GM12878 (cell line): Measurements from ENCODE around the gene EVX2. TPM values are rescaled to one million over a fixed set of nuclear protein-coding genes. Genes with fewer than 3 reads are reported as not detected.

Source experiments
- ATAC-seq: fragments of 200-7000 bp; cut with Tn5 transposase; 3 replicates; pipeline ENCODE4 v1.9.1; 2020; ENCODE audit warnings: mild to moderate bottlenecking, moderate library complexity
- BruUV-seq: library from RNA; stranded (reverse); fragments of 400-500 nt; replicated peaks from 2 replicates; lab custom pipeline; 2021; lab: Mats Ljungman, UMichigan
- CTCF ChIA-PET: fragments of 300-600 bp; sonication (Branson Sonifier 250); formaldehyde crosslinking; extraction: SDS; loops from one replicate; lab custom pipeline; 2021; ENCODE audit warnings: inconsistent platforms; lab: Yijun Ruan, JAX
- POLR2A ChIA-PET: fragments of 350-600 bp; formaldehyde crosslinking; extraction: SDS; loops from one replicate; lab custom pipeline; 2021; ENCODE audit warnings: inconsistent platforms; lab: Charles Lee
- RAD21 ChIA-PET: fragments of 300-600 bp; sonication (Branson Sonifier 250); formaldehyde crosslinking; loops from one replicate; lab custom pipeline; 2023; ENCODE audit warnings: antibody characterized with exemption; ENCODE audit not compliant: unreplicated experiment; lab: Charles Lee
- SMC1A ChIA-PET: fragments of 300-600 bp; sonication (Branson Sonifier 250); formaldehyde crosslinking; loops from one replicate; lab custom pipeline; 2023; ENCODE audit not compliant: unreplicated experiment, uncharacterized antibody; lab: Charles Lee
- DNase-seq: peaks from one replicate; pipeline ENCODE4 v3.0.0-alpha.2; 2011; ENCODE audit warnings: low read depth, low spot score
- FAIRE-seq: peaks from 3 replicates; lab custom pipeline; 2011; peaks lifted over from hg19 to GRCh38; lab: Jason Lieb, UNC
- H2AFZ ChIP-seq: 2 replicates; pipeline ENCODE4 v1.6.0; 2011; ENCODE audit warnings: low read depth, low read length, control low read depth; ENCODE audit not compliant: control insufficient read depth
- H3K27ac ChIP-seq: 2 replicates; pipeline ENCODE4 v1.5.1; 2011; ENCODE audit warnings: control low read depth; ENCODE audit not compliant: control insufficient read depth, insufficient read depth
- H3K27me3 ChIP-seq, 2 experiments: replicated peaks in 1 of 2; 2 replicates each; pipeline versions ENCODE4 v1.6.0 to v1.6.1; 2011; ENCODE audit warnings: low read length in 1 of 2; ENCODE audit not compliant: control insufficient read depth in 2 of 2, insufficient read depth in 2 of 2
- H3K36me3 ChIP-seq, 2 experiments: 2 replicates each; pipeline ENCODE4 v1.5.1; 2011; ENCODE audit warnings: low read length in 1 of 2; ENCODE audit not compliant: control insufficient read depth in 2 of 2, insufficient read depth in 2 of 2
- H3K4me1 ChIP-seq: 2 replicates; pipeline ENCODE4 v1.6.1; 2011; ENCODE audit warnings: mild to moderate bottlenecking, low read length, moderate library complexity, mixed read lengths; ENCODE audit not compliant: control insufficient read depth, insufficient read depth
- H3K4me2 ChIP-seq: 2 replicates; pipeline ENCODE4 v1.6.0; 2011; ENCODE audit warnings: control low read depth; ENCODE audit not compliant: control insufficient read depth, insufficient read depth
- H3K4me3 ChIP-seq: fragments of 200-600 bp; sonication (generic); 2 replicates; pipeline ENCODE4 v1.5.1; 2016
- H3K79me2 ChIP-seq: 2 replicates; pipeline ENCODE4 v1.6.0; 2011; ENCODE audit warnings: low read length; ENCODE audit not compliant: control insufficient read depth, insufficient read depth
- H3K9ac ChIP-seq: 2 replicates; pipeline ENCODE4 v1.8.0; 2011; ENCODE audit warnings: low read length, control low read depth, mixed read lengths; ENCODE audit not compliant: control insufficient read depth, insufficient read depth
- H3K9me3 ChIP-seq: replicated peaks from 3 replicates; pipeline ENCODE4 v1.5.1; 2011; ENCODE audit warnings: mild to moderate bottlenecking, low read length; ENCODE audit not compliant: control insufficient read depth, insufficient read depth
- H4K20me1 ChIP-seq: 2 replicates; pipeline ENCODE4 v1.6.0; 2011; ENCODE audit not compliant: control insufficient read depth, insufficient read depth
- BRCA1 ChIP-seq: IDR thresholded peaks from 2 replicates; pipeline ENCODE4 v1.6.1; 2011; ENCODE audit warnings: low read depth, low read length, improper control_type of control experiment
- CEBPB ChIP-seq, 2 experiments: fragments of 150-350 bp in 1 of 2; IDR thresholded peaks; 2 replicates each; pipeline ENCODE4 v1.6.1; 2012 to 2014; ENCODE audit warnings: low read depth in 2 of 2, low read length in 2 of 2, borderline replicate concordance in 1 of 2, inconsistent platforms in 1 of 2
- NBN ChIP-seq: fragments of 450-650 bp; IDR thresholded peaks from 2 replicates; pipeline ENCODE4 v1.6.1; 2016
- NFYB ChIP-seq: IDR thresholded peaks from 2 replicates; pipeline ENCODE4 v1.6.1; 2011; ENCODE audit warnings: low read depth, mild to moderate bottlenecking, low read length, improper control_type of control experiment, moderate library complexity; ENCODE audit not compliant: insufficient read depth
- PRDM15 ChIP-seq: fragments of 450-650 bp; formaldehyde crosslinking; IDR thresholded peaks from 2 replicates; pipeline ENCODE4 v1.4.0; 2020; ENCODE audit warnings: mild to moderate bottlenecking, moderate library complexity
- RELA ChIP-seq: fragments of 450-650 bp; IDR thresholded peaks from 2 replicates; pipeline ENCODE4 v1.8.0; 2014; ENCODE audit warnings: borderline replicate concordance; ENCODE audit not compliant: partially characterized antibody
- REST ChIP-seq: IDR thresholded peaks from 2 replicates; pipeline ENCODE4 v1.6.1; 2012; ENCODE audit warnings: mild to moderate bottlenecking, low read depth, low read length
- SUZ12 ChIP-seq: fragments of 200-600 bp; sonication (generic); IDR thresholded peaks from one replicate; pipeline ENCODE4 v1.6.1; 2018; ENCODE audit warnings: antibody characterized with exemption, mild to moderate bottlenecking; ENCODE audit not compliant: unreplicated experiment
- ZNF622 ChIP-seq: fragments of 450-650 bp; IDR thresholded peaks from 2 replicates; pipeline ENCODE4 v1.6.1; 2017; ENCODE audit warnings: mild to moderate bottlenecking, inconsistent platforms
- WGBS: methylation state at CpG from one replicate; pipeline ENCODE4 v1.1.6; 2016; ENCODE audit warnings: low lambda C conversion rate; ENCODE audit not compliant: insufficient replicate concordance, insufficient coverage; ENCODE audit errors: missing lambda C conversion rate; 5-methylcytosine and 5-hydroxymethylcytosine counted together
- in situ Hi-C: fragments of 300-500 bp; cut with MboI; formaldehyde crosslinking; loops from 9 replicates; pipeline ENCODE4 v1.14.3; 2018; ENCODE audit warnings: mixed read lengths
- intact Hi-C: fragments of 100-400 bp; cut with micrococcal nuclease; formaldehyde crosslinking; loops from one replicate; pipeline ENCODE4 v1.14.2; 2022; ENCODE audit not compliant: unreplicated experiment
- polyA plus RNA-seq, 11 experiments: library from polyadenylated mRNA; depleted of rRNA in 4 of 11; unstranded in 6 of 11; stranded (reverse) in 5 of 11; fragments of >200 nt; fragmentation: Nextera tagmentation in 4 of 11; fragmentation: Illumina TruSeq in 1 of 11; extraction: Ambion mirVana in 4 of 11; extraction: Trizol in 1 of 11; gene quantifications; 1 replicate in 1 of 11; 2 replicates in 10 of 11; pipeline versions ENCODE4 v1.2.1 to v1.2.3, GENCODE V29; 2011 to 2016; ENCODE audit warnings: inconsistent platforms in 2 of 11, missing spikeins in 2 of 11, low read depth in 1 of 11
- total RNA-seq, 4 experiments: library from RNA; depleted of rRNA in 3 of 4; stranded (reverse); fragments of >200 nt in 3 of 4; fragmentation: Illumina TruSeq in 1 of 4; extraction: Trizol in 1 of 4; gene quantifications; 2 replicates each; pipeline versions ENCODE4 v1.2.1 to v1.2.3, GENCODE V29; 2013 to 2021
- TF ChIP-seq, protein P1 (sequence below): fragments of 450-650 bp; IDR thresholded peaks from 2 replicates; pipeline ENCODE4 v1.6.1; 2016; ENCODE audit warnings: mild to moderate bottlenecking, moderate library complexity, borderline replicate concordance

EVX2 gene
- total and polyA plus RNA-seq, 10 of the 15 experiments (the other 5 are each of a cell fraction or from before 2014, with no cell fraction given): not detected

GRCh38 chr2:176079285-176079830 lies 4.4 kb downstream of the EVX2 start (continued):
- TF ChIP-seq BRCA1: no peak
- TF ChIP-seq RELA: no peak

GRCh38 chr2:176078541-176079284 lies 5.0 kb downstream of the EVX2 start:
- CTCF ChIA-PET: no interaction called here
- H4K20me1 ChIP-seq: no peaks in the 10 kb centered on the region
- ATAC-seq (no peak), FAIRE-seq (no peak), DNase-seq (no peak)
- H3K4me1 ChIP-seq: no peaks in the 10 kb centered on the region
- POLR2A ChIA-PET: no interaction called here
- in situ Hi-C loops: no loop called here
- BruUV-seq: no TSS peak
- H3K9ac ChIP-seq: no peak overlapping the region
- H3K79me2 ChIP-seq: no peaks in the 10 kb centered on the region
- no peak overlapping the region for H3K4me2 ChIP-seq
- H3K9me3 ChIP-seq: peaks cover 20% of the 10 kb centered on the region; the same call in 2 of the 3 replicates
- H2AFZ ChIP-seq: no peak overlapping the region
- no peak overlapping the region for H3K27ac ChIP-seq
- WGBS: 33% methylated on average over 25 of the region's 25 CpGs
- SMC1A ChIA-PET: no interaction called here
- RAD21 ChIA-PET: no interaction called here
- no peak overlapping the region for H3K4me3 ChIP-seq
- peaks cover 4 to 23% of the 10 kb centered on the region in 2 experiments for H3K27me3 ChIP-seq
- intact Hi-C loops: no loop called here
- no peaks in the 10 kb centered on the region for H3K36me3 ChIP-seq
- TF ChIP-seq, protein P1, sequence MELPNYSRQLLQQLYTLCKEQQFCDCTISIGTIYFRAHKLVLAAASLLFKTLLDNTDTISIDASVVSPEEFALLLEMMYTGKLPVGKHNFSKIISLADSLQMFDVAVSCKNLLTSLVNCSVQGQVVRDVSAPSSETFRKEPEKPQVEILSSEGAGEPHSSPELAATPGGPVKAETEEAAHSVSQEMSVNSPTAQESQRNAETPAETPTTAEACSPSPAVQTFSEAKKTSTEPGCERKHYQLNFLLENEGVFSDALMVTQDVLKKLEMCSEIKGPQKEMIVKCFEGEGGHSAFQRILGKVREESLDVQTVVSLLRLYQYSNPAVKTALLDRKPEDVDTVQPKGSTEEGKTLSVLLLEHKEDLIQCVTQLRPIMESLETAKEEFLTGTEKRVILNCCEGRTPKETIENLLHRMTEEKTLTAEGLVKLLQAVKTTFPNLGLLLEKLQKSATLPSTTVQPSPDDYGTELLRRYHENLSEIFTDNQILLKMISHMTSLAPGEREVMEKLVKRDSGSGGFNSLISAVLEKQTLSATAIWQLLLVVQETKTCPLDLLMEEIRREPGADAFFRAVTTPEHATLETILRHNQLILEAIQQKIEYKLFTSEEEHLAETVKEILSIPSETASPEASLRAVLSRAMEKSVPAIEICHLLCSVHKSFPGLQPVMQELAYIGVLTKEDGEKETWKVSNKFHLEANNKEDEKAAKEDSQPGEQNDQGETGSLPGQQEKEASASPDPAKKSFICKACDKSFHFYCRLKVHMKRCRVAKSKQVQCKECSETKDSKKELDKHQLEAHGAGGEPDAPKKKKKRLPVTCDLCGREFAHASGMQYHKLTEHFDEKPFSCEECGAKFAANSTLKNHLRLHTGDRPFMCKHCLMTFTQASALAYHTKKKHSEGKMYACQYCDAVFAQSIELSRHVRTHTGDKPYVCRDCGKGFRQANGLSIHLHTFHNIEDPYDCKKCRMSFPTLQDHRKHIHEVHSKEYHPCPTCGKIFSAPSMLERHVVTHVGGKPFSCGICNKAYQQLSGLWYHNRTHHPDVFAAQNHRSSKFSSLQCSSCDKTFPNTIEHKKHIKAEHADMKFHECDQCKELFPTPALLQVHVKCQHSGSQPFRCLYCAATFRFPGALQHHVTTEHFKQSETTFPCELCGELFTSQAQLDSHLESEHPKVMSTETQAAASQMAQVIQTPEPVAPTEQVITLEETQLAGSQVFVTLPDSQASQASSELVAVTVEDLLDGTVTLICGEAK: no peak
- TF ChIP-seq CEBPB (IDR thresholded peaks at IDR 0.05; ENCODE audit: borderline replicate concordance in 1 of 2, low read depth in 2 of 2, low read length in 2 of 2): no peak
- no peak for TF ChIP-seq REST
- TF ChIP-seq ZNF622: no peak
- TF ChIP-seq NBN: no peak
- TF ChIP-seq PRDM15 (CRISPR knock-in tag): no peak
- TF ChIP-seq NFYB: no peak
- no peak for TF ChIP-seq SUZ12
